IMR-90 (cell line): ENCODE results near the gene NTRK2. TPM values are rescaled to one million over a fixed set of nuclear protein-coding genes. Genes with fewer than 3 reads are reported as not detected.

Source experiments
- ATAC-seq: fragments of 200-7000 bp; cut with Tn5 transposase; 2 replicates; pipeline ENCODE4 v1.9.1; 2020; ENCODE audit warnings: low read depth, mild to moderate bottlenecking, moderate library complexity
- BruUV-seq: library from RNA; stranded (reverse); fragments of 400-500 nt; replicated peaks from 2 replicates; lab custom pipeline; 2021; lab: Mats Ljungman, UMichigan
- CTCF ChIA-PET: fragments of 300-600 bp; formaldehyde crosslinking; extraction: SDS; loops from one replicate; lab custom pipeline; 2021; ENCODE audit warnings: antibody characterized with exemption; lab: Yijun Ruan, JAX
- POLR2A ChIA-PET: fragments of 300-600 bp; sonication (Branson Sonifier 250); formaldehyde crosslinking; loops from one replicate; lab custom pipeline; 2022; ENCODE audit warnings: antibody characterized with exemption; ENCODE audit not compliant: unreplicated experiment; lab: Charles Lee
- DNase-seq: peaks from one replicate; pipeline ENCODE4 v3.0.0; 2013
- H2AFZ ChIP-seq: replicated peaks from 2 replicates; pipeline ENCODE3; 2013; ENCODE audit warnings: low read length, mild to moderate bottlenecking; ENCODE audit not compliant: poor library complexity
- H2AK5ac ChIP-seq: 2 replicates; pipeline ENCODE4 v1.6.1; 2013; ENCODE audit warnings: low read depth, low read length, inconsistent platforms
- H2AK9ac ChIP-seq: replicated peaks from 2 replicates; pipeline ENCODE3; 2013; ENCODE audit warnings: mild to moderate bottlenecking, low read depth, low read length, moderate library complexity; ENCODE audit not compliant: poor library complexity
- H2BK120ac ChIP-seq: 2 replicates; pipeline ENCODE4 v1.6.1; 2013; ENCODE audit warnings: low read depth, low read length, inconsistent platforms
- H2BK15ac ChIP-seq: 3 replicates; pipeline ENCODE4 v1.6.1; 2013; ENCODE audit warnings: low read depth, low read length, inconsistent platforms
- H2BK20ac ChIP-seq: 2 replicates; pipeline ENCODE4 v1.6.1; 2013; ENCODE audit warnings: low read depth, mild to moderate bottlenecking, inconsistent platforms, low read length, moderate library complexity
- H2BK5ac ChIP-seq: 2 replicates; pipeline ENCODE4 v1.6.1; 2013; ENCODE audit warnings: mild to moderate bottlenecking, low read depth, low read length, inconsistent platforms; ENCODE audit not compliant: poor library complexity, severe bottlenecking
- H3K14ac ChIP-seq: replicated peaks from 2 replicates; pipeline ENCODE4 v1.6.1; 2013; ENCODE audit warnings: low read depth, low read length, inconsistent platforms
- H3K18ac ChIP-seq: 2 replicates; pipeline ENCODE4 v1.6.1; 2013; ENCODE audit warnings: low read depth, low read length, control low read depth
- H3K23ac ChIP-seq: 2 replicates; pipeline ENCODE4 v1.6.1; 2013; ENCODE audit warnings: low read depth, low read length, inconsistent platforms
- H3K27ac ChIP-seq: 2 replicates; pipeline ENCODE4 v1.5.1; 2013; ENCODE audit warnings: mild to moderate bottlenecking, control low read depth, low read length; ENCODE audit not compliant: insufficient read depth
- H3K27me3 ChIP-seq: 2 replicates; pipeline ENCODE4 v1.6.1; 2013; ENCODE audit warnings: low read length; ENCODE audit not compliant: control insufficient read depth, insufficient read depth
- H3K36me3 ChIP-seq: 2 replicates; pipeline ENCODE4 v1.6.1; 2013; ENCODE audit warnings: low read length, mixed read lengths; ENCODE audit not compliant: control insufficient read depth, insufficient read depth
- H3K4ac ChIP-seq: 2 replicates; pipeline ENCODE4 v1.6.1; 2013; ENCODE audit warnings: low read depth, low read length, inconsistent platforms
- H3K4me1 ChIP-seq: 2 replicates; pipeline ENCODE4 v1.6.1; 2013; ENCODE audit warnings: low read length, mixed read lengths; ENCODE audit not compliant: control insufficient read depth, insufficient read depth
- H3K4me2 ChIP-seq: 2 replicates; pipeline ENCODE4 v1.6.1; 2013; ENCODE audit warnings: low read depth, mild to moderate bottlenecking, control low read depth, low read length, moderate library complexity
- H3K4me3 ChIP-seq: 2 replicates; pipeline ENCODE4 v1.5.1; 2013; ENCODE audit warnings: low read depth, mild to moderate bottlenecking, control low read depth, low read length, moderate library complexity; ENCODE audit not compliant: insufficient read depth
- H3K56ac ChIP-seq: 2 replicates; pipeline ENCODE4 v1.6.1; 2013; ENCODE audit warnings: low read length, inconsistent platforms; ENCODE audit not compliant: insufficient read depth; ENCODE audit errors: extremely low read depth
- H3K79me1 ChIP-seq, 2 experiments: 2 replicates each; pipeline ENCODE4 v1.6.1; 2013; ENCODE audit warnings: low read length in 2 of 2, inconsistent platforms in 1 of 2, low read depth in 1 of 2
- H3K9ac ChIP-seq: 2 replicates; pipeline ENCODE4 v1.6.1; 2013; ENCODE audit warnings: low read depth, low read length, control low read depth
- H3K9me1 ChIP-seq: 2 replicates; pipeline ENCODE4 v1.6.1; 2013; ENCODE audit warnings: low read length, inconsistent platforms; ENCODE audit not compliant: insufficient read depth
- H3K9me3 ChIP-seq: 2 replicates; pipeline ENCODE4 v1.6.1; 2013; ENCODE audit warnings: low read length; ENCODE audit not compliant: control insufficient read depth, insufficient read depth
- H4K20me1 ChIP-seq: 2 replicates; pipeline ENCODE4 v1.6.1; 2013; ENCODE audit warnings: low read length, inconsistent platforms; ENCODE audit not compliant: insufficient read depth
- H4K5ac ChIP-seq: 2 replicates; pipeline ENCODE4 v1.6.1; 2013; ENCODE audit warnings: mild to moderate bottlenecking, low read depth, low read length, control low read depth
- H4K8ac ChIP-seq, 2 experiments: 2 replicates each; pipeline ENCODE4 v1.6.1; 2013; ENCODE audit warnings: low read depth in 2 of 2, low read length in 2 of 2, control low read depth in 1 of 2, inconsistent platforms in 1 of 2
- H4K91ac ChIP-seq: 2 replicates; pipeline ENCODE4 v1.6.1; 2013; ENCODE audit warnings: low read depth, low read length, inconsistent platforms; ENCODE audit not compliant: insufficient read depth
- CEBPB ChIP-seq: IDR thresholded peaks from 2 replicates; pipeline ENCODE4 v1.6.1; 2012; ENCODE audit warnings: low read depth, low read length, improper control_type of control experiment
- CHD1 ChIP-seq: IDR thresholded peaks from 2 replicates; pipeline ENCODE4 v1.6.1; 2012; ENCODE audit warnings: low read depth, low read length, improper control_type of control experiment
- CTCF ChIP-seq: conservative IDR thresholded peaks from 2 replicates; pipeline ENCODE4 v1.5.1; 2012; ENCODE audit warnings: mild to moderate bottlenecking, low read depth, low read length, improper control_type of control experiment
- ELK1 ChIP-seq: fragments of 150-350 bp; IDR thresholded peaks from 2 replicates; pipeline ENCODE4 v1.6.1; 2016; ENCODE audit warnings: low read depth, mild to moderate bottlenecking, low read length, moderate library complexity, borderline replicate concordance
- MAZ ChIP-seq: IDR thresholded peaks from 2 replicates; pipeline ENCODE4 v1.6.1; 2012; ENCODE audit warnings: low read depth, mild to moderate bottlenecking, low read length, improper control_type of control experiment, moderate library complexity, borderline replicate concordance
- MXI1 ChIP-seq: IDR thresholded peaks from 2 replicates; pipeline ENCODE4 v1.6.1; 2012; ENCODE audit warnings: low read depth, mild to moderate bottlenecking, low read length, moderate library complexity, borderline replicate concordance
- RCOR1 ChIP-seq: IDR thresholded peaks from 2 replicates; pipeline ENCODE4 v1.6.1; 2012; ENCODE audit warnings: mild to moderate bottlenecking, low read length, improper control_type of control experiment; ENCODE audit not compliant: insufficient replicate concordance
- RFX5 ChIP-seq: IDR thresholded peaks from 2 replicates; pipeline ENCODE4 v1.8.0; 2012; ENCODE audit warnings: low read depth, mild to moderate bottlenecking, low read length, moderate library complexity
- SMC3 ChIP-seq: fragments of 150-350 bp; IDR thresholded peaks from 2 replicates; pipeline ENCODE4 v1.6.1; 2016; ENCODE audit warnings: low read depth, mild to moderate bottlenecking, antibody characterized with exemption, low read length, moderate library complexity
- USF2 ChIP-seq: fragments of 150-350 bp; IDR thresholded peaks from 2 replicates; pipeline ENCODE4 v1.6.1; 2017; ENCODE audit warnings: mild to moderate bottlenecking, antibody characterized with exemption, low read length, low read depth
- WGBS, 2 experiments: methylation state at CpG; one replicate each; pipeline versions ENCODE4 v1.1.5 to v1.1.7; 2013; ENCODE audit warnings: missing lambda C conversion rate in 2 of 2; ENCODE audit not compliant: insufficient read length in 1 of 2; ENCODE audit errors: extremely low coverage in 2 of 2; 5-methylcytosine and 5-hydroxymethylcytosine counted together
- dilution Hi-C: fragments of 300-500 bp; cut with HindIII; formaldehyde crosslinking; loops from one replicate; pipeline ENCODE4 v1.14.3; 2018; ENCODE audit warnings: low sequenced_read_pairs; ENCODE audit not compliant: unreplicated experiment
- in situ Hi-C: fragments of 300-500 bp; cut with MboI; formaldehyde crosslinking; loops from 3 replicates; pipeline ENCODE4 v1.14.3; 2019; ENCODE audit warnings: low sequenced_read_pairs, inconsistent platforms, mixed read lengths
- intact Hi-C: fragments of 100-400 bp; cut with micrococcal nuclease; formaldehyde crosslinking; loops from 2 replicates; pipeline ENCODE4 v1.10.0; 2022
- polyA plus RNA-seq, 3 experiments: library from polyadenylated mRNA; depleted of rRNA; stranded (reverse); fragments of >200 nt; gene quantifications; 2 replicates each; pipeline ENCODE4 v1.2.3, GENCODE V29; 2012; ENCODE audit warnings: low replicate concordance in 1 of 3
- total RNA-seq: library from RNA; depleted of rRNA; stranded (reverse); fragments of >200 nt; gene quantifications from 2 replicates; pipeline ENCODE4 v1.2.3, GENCODE V29; 2012

Gene NTRK2
- total and polyA plus RNA-seq, 2 of the 4 experiments (the other 2 are of a cell fraction): under 0.01 to 0.02 TPM

- CTCF ChIA-PET: no interaction called here
- Histone ChIP-seq H4K5ac (no peak overlapping the region), H2AK9ac (no peak overlapping the region), H2AK5ac (no peak overlapping the region), H3K9ac (no peak overlapping the region), H3K4ac (no peak overlapping the region), H4K8ac (no peak overlapping the region), H3K27ac (no peak overlapping the region), H4K91ac (no peak overlapping the region), H2BK5ac (no peak overlapping the region), H3K4me3 (no peak overlapping the region), H4K20me1 (no peaks in the 10 kb centered on the region), H2AFZ (no peak overlapping the region), H2BK20ac (no peak overlapping the region), H3K18ac (no peak overlapping the region), H3K36me3 (no peaks in the 10 kb centered on the region), H3K56ac (no peak overlapping the region), H3K23ac (no peak overlapping the region), H3K4me1 (no peaks in the 10 kb centered on the region), H2BK15ac (no peak overlapping the region), H3K79me1 (no peaks in the 10 kb centered on the region), H3K9me1 (no peaks in the 10 kb centered on the region), H3K14ac (no peak overlapping the region), H2BK120ac (no peak overlapping the region), H3K9me3 (no peaks in the 10 kb centered on the region; the same call in 1 of the 2 replicates), H3K27me3 (no peaks in the 10 kb centered on the region), H3K4me2 (no peak overlapping the region)
- ATAC-seq (no peak), DNase-seq (no peak)
- in situ Hi-C loops (no loop called here), dilution Hi-C loops (no loop called here), intact Hi-C loops (no loop called here)
- POLR2A ChIA-PET: no interaction called here
- WGBS, 2 experiments: no CpG with 5 or more reads among the region's 1 CpG
- TF ChIP-seq CHD1 (no peak), CEBPB (no peak), MXI1 (no peak), SMC3 (no peak), CTCF (no peak), MAZ (no peak), USF2 (no peak), RCOR1 (no peak), RFX5 (no peak), ELK1 (no peak)
- BruUV-seq: no TSS peak
Observed at GRCh38 chr9:84702471-84702870, 32.9 kb downstream of the NTRK2 start.
